HG03378 (cell line): ENCODE results near the gene AGBL4.

Experiments
- ATAC-seq: cut with Tn5 transposase; IDR thresholded peaks from one replicate; pipeline ENCODE4 v1.9.1; 2021; ENCODE audit warnings: mild to moderate bottlenecking, moderate library complexity; ENCODE audit not compliant: unreplicated experiment

AGBL4 gene

GRCh38 chr1:48851638-48852037 lies 1172.1 kb downstream of the AGBL4 start:
- no peak for ATAC-seq

- no peak for ATAC-seq
Measured at GRCh38 chr1:48848035-48848434, 1175.7 kb downstream of the AGBL4 start.

GRCh38 chr1:48846441-48846840 lies 1177.3 kb downstream of the AGBL4 start:
- no peak for ATAC-seq

GRCh38 chr1:48844187-48844586 lies 1179.6 kb downstream of the AGBL4 start:
- no peak for ATAC-seq

- no peak for ATAC-seq
Measured at GRCh38 chr1:48841966-48842365, 1181.8 kb downstream of the AGBL4 start.

- ATAC-seq: no peak
Measured at GRCh38 chr1:48841461-48841860, 1182.3 kb downstream of the AGBL4 start.

- no peak for ATAC-seq
Measured at GRCh38 chr1:48831120-48831978, 1192.4 kb downstream of the AGBL4 start.

- ATAC-seq: no peak
Measured at GRCh38 chr1:48830715-48831114, 1193.0 kb downstream of the AGBL4 start.

- no peak for ATAC-seq
Measured at GRCh38 chr1:48829446-48829845, 1194.3 kb downstream of the AGBL4 start.

- ATAC-seq: no peak
Measured at GRCh38 chr1:48823168-48823567, 1200.6 kb downstream of the AGBL4 start.

GRCh38 chr1:48820491-48820890 lies 1203.3 kb downstream of the AGBL4 start:
- no peak for ATAC-seq

- peak; percentile 58 for ATAC-seq
Measured at GRCh38 chr1:48817505-48818114, 1206.1 kb downstream of the AGBL4 start.

GRCh38 chr1:48810740-48811139 lies 1213.0 kb downstream of the AGBL4 start:
- ATAC-seq: no peak

- no peak for ATAC-seq
Measured at GRCh38 chr1:48808496-48808895, 1215.3 kb downstream of the AGBL4 start.

GRCh38 chr1:48807554-48808260 lies 1216.0 kb downstream of the AGBL4 start:
- ATAC-seq: no peak

- no peak for ATAC-seq
Measured at GRCh38 chr1:48803474-48803873, 1220.3 kb downstream of the AGBL4 start.

- no peak for ATAC-seq
Measured at GRCh38 chr1:48794816-48795215, 1228.9 kb downstream of the AGBL4 start.

- peak; percentile 91 for ATAC-seq
Measured at GRCh38 chr1:48793863-48794262, 1229.9 kb downstream of the AGBL4 start.

GRCh38 chr1:48792961-48793360 lies 1230.8 kb downstream of the AGBL4 start:
- ATAC-seq: no peak

GRCh38 chr1:48790397-48790796 lies 1233.4 kb downstream of the AGBL4 start:
- ATAC-seq: peak; percentile 43

- ATAC-seq: peak; percentile 14
Measured at GRCh38 chr1:48789903-48790302, 1233.9 kb downstream of the AGBL4 start.

- ATAC-seq: peak; percentile 46
Measured at GRCh38 chr1:48785869-48786268, 1237.9 kb downstream of the AGBL4 start.
